ENCODE measurements around the gene PKDCC.

Gene PKDCC, protein sequence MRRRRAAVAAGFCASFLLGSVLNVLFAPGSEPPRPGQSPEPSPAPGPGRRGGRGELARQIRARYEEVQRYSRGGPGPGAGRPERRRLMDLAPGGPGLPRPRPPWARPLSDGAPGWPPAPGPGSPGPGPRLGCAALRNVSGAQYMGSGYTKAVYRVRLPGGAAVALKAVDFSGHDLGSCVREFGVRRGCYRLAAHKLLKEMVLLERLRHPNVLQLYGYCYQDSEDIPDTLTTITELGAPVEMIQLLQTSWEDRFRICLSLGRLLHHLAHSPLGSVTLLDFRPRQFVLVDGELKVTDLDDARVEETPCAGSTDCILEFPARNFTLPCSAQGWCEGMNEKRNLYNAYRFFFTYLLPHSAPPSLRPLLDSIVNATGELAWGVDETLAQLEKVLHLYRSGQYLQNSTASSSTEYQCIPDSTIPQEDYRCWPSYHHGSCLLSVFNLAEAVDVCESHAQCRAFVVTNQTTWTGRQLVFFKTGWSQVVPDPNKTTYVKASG

DNA sequence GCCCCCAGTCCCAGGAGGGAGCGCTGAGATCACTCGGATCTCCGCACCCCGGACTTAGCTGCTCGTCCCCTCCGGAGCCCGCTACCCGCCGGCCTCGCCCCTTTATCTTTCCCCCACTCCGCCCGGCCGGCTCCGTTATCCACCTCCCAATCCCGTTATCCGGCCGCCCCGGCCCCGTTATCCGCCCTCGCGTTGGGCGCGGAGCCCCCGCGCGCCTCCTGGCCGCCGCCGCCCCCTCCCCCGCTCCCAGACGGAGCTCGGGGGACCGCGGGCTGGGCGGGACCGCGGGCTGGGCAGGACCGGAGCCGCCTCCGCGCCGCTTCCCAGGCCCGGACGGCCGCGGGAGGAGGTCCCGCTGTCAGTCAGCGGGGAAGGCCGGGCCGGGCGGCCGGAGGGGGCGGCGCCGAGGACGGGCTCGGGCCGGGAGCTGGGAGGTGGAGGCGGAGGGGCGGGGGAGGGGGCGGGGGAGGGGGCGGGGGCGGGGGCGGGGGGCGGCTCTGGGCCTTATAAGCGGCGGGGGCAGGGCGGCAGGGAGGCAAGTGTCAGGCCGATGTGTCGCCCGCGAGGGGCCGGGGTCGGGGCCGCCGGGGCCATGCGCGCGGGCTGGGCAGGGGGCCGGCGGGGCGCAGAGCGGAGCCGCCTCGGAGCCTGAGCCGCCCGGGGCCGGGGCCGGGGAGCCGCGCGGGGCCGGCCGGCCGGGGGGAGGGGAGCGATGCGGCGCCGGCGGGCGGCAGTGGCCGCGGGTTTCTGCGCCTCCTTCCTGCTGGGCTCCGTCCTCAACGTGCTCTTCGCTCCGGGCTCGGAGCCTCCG is at the start of gene PKDCC:
PKDCC (plus strand) TSS at position 534 of the 811 bp plus-strand sequence; CDS start at position 713, 179 bp downstream.
- no peak for DNase-seq

DNA sequence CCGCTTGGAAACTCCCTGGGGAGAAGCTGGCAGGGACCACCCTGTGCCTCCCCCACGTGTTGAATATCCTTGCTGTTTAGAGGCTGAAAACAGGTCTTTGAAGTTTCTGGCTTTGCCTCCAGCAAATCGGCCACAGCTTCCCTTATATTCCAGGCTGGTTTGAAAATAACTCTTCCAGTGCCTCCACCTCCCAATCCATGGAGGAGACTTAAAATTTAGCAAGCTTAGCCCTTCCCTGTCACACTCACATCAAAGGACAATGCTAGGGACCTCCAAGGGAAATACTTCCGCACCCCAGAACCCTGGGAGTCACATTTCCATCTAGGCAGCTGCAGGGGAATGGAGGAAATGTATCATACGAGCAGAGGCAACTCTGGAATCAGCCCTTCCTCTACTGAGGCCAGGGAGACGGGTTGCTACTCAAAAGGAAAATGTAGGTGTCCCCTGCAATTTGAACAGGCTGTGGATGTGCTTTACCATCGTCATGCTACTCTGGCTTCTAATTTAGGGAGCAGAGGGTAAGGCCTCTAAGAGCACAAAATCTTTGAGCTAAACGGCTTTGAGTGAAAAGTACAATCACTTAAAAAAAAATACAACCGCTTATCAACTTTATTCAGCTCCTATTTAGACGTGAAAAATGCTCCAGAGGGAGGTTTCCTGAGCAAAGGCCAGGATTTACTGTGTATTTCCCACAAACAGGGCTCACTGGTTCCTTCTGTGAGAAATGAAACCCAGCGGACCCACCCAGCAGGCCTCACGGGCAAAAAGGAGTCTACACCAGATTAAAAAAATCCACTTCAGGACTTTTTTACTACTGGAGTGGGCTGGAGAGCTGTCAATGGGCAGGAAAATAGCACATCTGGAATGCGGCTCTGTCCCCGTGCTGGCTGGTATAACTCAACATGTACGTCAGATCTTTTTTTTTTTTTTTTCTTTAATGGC is 49.4 kb upstream of the PKDCC start:
- no peak for DNase-seq

DNA sequence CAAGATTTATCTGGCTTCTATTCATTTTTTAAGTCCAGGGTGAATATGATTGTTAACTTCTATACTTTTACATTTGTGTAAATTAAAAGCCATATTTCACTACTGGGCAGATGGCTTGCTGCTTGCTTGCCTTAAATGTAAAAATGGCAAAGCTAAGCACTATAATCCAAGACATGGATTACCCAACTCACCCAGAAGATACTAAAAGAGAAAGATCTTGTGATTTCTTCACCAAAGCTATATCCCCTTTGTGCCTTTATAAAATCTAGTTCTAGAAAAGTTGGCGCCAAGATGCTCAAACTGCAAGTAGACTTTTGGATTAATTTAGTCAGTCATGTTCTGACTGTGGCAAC is 48.7 kb upstream of the PKDCC start:
- no peak for DNase-seq

DNA sequence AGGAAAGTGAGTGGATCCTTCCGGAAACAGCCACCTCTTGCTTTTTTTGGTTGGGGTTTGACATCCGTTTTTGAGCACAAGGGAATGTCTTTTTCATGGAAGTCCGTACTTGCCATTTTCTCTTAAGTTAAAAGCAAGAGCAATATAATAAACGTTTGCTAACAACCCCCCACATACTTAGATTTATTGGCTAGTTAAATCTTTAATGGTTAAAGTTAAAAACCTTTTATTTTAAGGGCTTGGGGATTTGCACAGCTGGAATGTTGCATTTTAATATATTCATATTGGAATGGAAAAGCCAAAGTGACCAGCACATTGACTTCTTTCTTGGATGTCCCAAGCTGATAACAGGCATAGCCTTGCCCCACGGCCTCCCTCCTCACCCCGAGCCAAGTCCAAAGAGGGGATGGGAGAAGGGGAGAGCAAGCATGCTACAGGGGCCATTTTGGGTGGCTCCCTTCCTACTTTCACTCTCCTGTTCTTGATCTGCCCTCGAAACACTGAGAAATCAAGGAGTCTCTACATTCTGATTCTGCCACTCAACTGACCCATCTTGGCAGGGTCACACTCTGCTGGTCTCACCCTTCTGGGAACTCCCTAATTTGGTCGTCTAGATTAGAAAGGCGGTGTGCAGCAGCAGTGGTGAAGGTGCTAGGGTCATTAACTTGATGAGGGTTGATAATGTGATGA is 48.1 kb upstream of the PKDCC start:
- no peak for DNase-seq

DNA sequence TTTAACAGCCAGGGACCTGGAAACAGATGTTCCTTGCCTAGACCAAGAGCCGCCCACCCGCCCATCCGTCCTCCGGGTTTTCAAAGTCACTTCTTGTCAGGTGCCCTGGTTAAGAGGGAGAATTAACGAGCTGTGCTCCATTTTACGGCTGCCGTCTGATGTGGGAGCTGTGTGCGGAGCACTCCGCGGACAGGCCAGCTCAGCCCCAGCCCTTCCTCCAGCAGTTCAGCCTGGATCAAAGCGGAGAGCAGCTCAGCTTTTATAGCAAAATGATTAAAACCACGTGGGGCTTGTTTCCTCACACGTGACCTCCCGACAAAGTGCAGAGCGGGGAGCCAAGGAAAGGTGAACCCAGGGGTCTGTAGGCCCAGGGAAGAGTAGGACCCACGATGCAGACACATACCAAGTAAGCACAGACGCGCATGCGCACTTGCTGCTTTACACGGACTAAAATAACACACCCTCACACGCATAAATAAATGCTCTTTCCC is 46.1 kb upstream of the PKDCC start:
- DNase-seq = no peak

DNA sequence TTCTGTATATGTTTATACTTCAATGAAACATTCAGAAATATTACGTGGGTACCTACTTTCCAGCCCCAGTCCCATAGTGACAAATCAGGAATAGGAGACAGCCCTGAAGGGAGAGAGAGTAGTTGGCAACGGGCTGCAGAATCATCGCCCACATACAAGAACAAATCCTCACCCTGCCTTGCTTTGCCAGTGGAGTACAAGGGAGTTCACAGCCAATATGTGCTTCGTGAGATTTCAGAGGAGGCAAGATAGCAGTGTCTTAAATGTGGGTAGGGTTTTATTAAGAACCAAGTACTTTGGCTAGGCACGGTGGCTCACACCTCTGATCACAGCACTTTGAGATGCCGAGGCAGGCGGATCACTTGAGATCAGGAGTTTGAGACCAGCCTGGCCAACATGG is 40.3 kb upstream of the PKDCC start:
- DNase-seq = no peak

DNA sequence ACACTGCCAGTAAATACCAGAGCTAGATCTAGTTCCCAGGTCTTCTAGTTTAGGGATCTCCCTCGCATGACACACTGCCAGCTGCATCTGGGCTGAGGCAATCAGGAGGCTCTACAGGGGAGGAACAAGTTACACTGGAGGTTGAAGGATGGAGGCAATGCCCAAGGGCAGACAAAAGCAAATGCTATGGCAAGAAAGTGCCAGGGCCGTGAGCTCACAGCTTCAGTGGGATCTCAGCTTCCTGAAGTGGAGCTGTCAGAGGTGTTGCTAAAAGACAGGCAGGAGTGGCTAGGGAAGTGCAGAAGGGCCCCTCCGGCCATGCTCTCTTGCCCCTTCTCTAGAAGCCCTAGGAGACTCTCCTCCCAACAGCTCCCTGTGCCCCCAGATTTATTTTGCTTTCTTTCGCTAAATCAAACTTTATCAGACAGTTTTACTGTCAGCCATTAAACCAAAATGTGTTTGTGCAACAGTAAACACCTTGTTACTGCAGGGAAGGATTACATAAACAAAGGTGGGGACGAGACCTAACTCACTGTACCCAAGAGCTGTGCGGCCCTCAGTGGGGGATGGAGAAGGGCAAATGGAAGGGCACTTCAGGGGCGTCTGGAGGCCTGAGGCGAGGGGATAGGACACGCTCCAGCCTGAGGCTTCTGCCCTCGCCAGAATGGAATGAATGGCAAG is 39.4 kb upstream of the PKDCC start:
- no peak for DNase-seq

DNA sequence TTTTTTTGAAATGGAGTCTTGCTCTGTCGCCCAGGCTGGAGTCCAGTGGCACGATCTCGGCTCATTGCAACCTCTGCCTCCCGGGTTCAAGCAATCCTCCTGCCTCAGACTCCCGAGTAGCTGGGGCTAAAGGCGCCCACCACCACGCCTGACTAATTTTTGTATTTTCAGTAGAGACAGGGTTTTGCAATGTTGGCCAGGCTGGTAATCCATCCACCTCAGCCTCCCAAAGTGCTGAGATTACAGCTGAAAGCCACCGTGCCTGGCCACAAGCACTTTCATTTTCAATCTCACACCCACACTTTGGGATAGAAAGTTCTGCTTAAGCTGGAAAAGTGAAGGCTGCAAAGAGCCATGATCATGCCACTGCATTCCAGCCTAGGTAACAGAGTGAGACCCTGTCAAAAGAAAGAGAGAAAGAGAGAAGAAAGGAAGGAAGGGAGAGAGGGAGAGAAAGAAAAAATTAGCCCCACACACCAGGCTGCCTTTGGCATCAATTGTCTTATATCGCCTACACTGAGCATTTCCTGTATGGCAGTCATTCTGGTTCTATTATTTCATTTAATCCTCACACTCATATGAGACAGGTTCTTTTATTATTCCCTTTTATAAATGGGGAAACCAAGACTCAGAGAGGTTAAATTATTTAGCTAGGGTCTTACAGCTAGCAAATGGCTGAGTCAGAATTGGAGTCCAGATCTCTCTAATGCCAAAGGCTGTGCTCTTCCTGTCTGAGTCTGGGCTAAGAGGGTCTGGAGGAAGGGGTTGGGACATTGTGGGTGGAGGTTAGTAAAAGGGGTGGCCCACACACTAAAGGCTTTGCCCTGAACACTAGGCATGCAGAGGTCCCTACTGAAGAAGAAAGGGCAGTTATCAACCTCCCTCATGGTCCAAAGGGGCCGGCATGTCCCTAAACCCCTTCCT is 37.9 kb upstream of the PKDCC start:
- no peak for DNase-seq

DNA sequence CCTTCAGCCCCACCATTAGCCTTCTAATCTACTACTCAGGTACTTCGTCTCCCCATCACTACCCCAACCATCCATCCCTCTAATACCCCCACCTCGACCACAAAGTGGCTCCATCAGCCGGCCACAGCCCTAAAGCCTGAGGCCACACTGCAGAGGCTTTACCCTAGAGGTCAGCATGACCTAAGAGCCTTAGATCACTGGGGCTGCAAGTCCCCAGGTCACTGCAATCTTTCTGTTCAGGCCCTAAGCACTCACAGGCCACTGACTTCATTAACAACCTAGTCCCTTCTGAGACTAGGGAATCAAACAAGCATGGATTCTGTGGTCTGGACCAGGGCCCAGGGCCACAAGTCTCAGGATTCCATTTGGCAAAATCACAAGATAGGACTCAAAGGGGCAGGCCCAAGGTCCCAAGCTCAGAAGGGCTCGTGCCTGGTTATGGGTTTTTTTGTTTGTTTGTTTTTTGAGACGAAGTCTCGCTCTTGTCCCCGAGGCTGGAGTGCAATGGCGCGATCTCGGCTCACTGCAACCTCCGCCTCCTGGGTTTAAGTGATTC is 37.0 kb upstream of the PKDCC start:
- DNase-seq = no peak

DNA sequence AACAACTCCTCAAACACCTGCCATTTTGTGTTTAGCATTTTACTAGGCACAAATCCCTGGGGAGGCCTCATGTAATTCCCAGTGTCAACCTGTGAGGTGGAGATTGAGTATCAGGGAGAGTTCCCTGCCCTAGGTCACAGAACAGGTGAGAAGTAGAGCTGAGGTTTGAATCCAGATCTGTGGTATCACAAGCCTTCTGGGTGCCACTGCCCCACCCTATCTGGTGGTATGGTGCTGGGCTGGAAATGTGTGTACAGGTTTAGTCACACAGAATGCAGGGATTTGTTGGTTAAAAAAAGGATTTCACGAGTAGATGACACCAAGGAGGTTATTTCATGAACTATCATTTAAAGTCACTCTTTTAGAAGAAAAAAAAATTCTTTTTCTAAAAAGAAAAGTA is 35.7 kb upstream of the PKDCC start:
- no peak for DNase-seq

DNA sequence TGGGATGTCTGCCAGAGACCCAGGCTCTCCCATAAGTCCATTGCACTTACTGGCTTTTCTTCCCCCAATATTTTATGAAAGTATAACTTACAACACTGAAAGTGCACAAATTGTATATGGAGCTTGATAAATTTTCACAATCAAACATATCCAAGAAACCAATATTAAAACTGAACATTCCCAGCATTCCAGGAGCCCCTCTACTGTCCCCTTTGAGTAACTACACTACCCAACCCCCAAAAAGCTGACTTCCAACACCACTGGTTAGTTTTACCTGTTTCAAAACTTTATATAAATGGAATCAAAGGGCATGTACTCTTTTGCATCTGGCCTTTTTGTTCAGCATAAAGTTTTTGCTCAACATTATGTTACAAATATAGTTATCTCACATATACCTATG is 35.2 kb upstream of the PKDCC start:
- DNase-seq = no peak

DNA sequence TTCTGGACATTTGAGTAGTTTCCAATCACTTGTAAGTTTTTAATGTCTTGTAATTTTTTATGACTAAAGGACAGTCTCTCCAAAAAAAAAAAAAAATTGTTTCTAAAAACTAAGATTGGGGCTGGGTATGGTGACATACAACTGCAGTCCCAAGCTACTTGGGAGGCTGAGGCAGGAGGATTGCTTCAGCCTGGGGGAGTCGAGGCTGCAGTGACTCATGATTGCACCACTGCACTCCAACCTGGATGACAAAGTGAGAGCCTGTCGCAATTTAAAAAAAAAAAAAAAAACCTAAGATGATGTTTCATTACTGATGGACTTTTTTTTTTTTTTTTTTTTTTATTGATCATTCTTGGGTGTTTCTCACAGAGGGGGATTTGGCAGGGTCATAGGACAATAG is 34.4 kb upstream of the PKDCC start:
- no peak for DNase-seq

DNA sequence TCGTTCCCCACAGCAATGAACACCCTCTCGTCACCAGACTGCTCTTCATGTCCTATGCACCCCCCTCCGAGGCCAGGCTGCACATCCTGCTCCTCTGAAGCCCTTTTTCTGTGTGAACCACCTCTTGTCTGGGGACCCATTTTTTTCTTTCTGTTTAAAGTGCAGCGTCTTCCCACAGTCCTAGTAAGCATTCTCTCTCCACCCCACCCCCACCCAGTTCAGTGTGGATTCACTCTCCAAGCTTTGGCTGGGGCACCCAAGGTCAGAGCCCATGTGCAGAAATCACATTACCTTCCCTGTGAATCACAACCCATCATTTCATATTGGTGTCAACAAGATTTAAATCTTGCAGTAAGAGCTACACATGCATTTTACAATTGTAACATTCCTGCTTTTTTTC is 26.4 kb upstream of the PKDCC start:
- DNase-seq = no peak

DNA sequence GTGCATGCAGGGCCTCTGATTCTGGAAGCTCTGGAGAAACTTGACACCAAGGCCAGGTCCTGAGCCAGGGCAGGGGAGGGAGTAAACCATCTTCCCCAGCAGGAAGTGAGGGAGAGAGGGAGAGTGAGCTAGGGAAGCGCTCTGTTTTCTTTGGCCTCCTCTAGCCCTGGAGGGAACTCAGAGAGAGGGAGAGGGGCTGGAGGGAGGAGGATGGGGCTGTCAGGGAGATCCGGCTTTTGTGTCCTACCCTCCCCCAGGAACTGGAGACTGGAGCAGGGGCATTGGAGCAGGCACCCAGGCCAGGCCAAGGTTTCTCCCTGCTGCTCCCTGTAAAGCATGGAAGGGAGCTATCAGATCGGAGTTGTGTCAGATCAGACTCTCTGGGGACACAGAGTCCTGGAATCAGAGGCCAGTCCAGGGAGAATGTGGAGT is 22.7 kb upstream of the PKDCC start:
- DNase-seq = no peak

DNA sequence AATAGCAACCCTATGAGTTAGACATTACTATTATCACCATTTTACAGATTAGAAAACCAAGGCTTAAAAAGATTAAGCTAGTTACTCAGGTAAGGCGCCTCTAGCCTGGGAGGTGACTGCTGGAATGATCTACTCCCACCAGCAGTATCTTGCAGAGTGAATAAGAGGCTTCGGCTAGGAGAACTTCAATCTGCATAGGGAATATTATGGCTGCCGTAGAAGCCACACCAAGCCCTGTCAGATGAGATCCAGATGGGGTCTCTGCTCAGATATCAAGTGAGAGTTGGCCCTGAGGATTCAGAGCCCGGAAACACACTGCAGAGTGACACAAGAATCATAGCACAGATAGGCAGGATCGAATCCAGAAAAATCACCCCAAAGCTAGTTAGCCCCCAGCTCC is 21.5 kb upstream of the PKDCC start:
- no peak for DNase-seq

DNA sequence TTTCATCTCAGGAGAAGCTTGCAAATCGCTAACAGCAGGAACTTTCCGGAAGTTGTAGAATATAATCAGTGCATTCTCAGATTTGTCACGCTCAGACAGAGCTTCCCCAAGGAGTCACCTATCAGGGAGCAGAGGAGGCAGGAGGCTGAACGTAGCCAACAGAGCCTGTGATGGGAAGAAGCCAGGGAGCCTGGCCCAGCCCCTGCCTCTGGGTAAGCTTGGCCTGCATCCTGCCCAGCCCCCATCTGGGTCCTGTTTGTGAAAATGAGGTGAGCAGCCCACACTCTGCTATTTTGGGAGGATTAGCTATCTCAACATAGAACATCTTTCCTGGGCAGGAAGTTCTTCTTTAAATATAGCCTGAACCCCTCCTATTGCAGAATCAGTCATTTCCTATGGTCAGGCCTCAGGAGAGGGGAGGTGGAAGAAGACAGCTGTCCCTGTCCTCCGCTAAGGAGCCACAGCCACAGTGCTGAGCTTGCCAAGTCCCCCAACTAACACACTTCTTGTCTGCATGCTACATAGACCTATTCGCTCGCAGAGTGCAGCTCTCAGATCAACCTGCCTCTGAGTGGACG is 19.2 kb upstream of the PKDCC start:
- no peak for DNase-seq

DNA sequence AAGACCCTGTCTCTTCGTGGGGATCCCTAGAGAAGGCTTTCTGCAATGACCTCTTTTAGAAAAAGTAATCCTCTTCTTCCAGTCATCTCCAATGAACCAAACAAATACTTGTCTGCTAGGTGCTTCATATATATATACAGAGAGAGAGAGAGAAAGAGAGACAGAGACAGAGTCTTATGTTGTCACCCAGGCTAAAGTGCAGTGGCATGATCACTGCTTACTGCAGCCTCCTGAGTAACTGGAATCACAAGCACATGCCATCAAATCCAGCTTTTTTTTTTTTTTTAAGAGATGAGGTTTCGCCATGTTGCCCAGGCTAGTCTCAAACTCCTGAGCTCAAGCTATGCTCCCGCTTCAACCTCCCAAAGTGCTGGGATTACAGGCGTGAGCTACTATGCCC is 18.6 kb upstream of the PKDCC start:
- DNase-seq = no peak

DNA sequence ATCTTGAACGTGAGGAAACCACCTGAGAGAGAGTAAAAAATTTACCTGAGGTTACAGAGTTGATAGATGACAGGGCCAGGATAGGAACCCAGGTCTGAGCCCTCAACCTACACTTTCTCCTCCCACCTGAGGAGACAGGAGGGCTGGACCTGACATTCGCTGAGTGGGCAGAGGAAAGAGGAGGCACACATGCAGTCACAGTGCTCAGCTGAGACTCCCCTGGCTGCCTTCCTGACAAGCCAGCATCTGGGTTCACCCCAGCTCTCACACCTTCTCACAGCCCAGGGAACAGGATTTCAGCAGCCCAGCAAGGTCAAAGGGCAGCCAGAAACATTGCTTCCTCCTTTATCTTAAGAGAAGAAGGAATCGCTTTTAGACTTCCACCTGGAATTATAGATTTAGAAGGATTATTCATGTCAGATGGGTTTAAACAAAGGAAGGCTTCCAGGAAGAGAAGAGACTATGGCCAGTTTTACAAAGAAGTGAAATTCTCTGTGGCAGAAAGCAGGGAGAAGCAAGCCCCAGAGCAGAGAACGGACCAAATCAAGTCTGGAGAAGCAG is 18.1 kb upstream of the PKDCC start:
- DNase-seq = no peak

DNA sequence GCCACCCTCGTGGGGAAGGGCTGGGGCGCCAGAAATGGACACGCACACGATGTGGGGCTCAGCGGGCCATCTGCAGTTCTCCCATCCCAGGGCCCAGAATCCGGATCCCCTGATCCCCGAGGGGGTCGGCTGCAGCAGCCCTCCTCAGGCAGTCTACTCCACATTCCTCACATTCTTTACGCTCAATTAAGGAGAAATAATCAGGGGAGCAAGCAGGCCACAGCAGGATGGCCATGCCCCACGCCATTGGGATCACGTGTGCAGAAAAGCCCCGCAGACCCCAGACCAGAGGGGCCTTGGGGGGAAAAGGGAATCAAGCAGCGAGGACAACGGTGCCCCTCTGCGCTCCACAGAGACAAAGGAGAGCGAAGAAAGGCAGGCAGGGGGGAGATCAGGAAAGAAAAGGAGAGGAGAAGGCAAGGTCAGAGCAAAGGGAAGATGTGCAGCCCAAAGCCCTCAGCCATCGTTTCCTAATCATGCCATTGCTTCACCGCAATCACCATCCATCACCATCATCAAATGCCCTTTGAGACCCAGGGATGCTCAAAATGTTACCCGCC is 17.5 kb upstream of the PKDCC start:
- no peak for DNase-seq
